COLO829 (cell line): ENCODE measurements around the gene SEPTIN12.

ENCODE experiments used
- DNase-seq: peaks from one replicate; pipeline ENCODE4 v3.0.0; 2012; ENCODE audit warnings: low spot score

SEPTIN12 gene

GRCh38 chr16:4783951-4784336 lies 4.2 kb downstream of the SEPTIN12 start:
- no peak for DNase-seq

- no peak for DNase-seq
Measured at GRCh38 chr16:4783251-4783950, 4.7 kb downstream of the SEPTIN12 start.

- DNase-seq = no peak
Measured at GRCh38 chr16:4780235-4780634, 7.9 kb downstream of the SEPTIN12 start.

GRCh38 chr16:4778050-4778392 lies 10.1 kb downstream of the SEPTIN12 start:
- no peak for DNase-seq

DNA sequence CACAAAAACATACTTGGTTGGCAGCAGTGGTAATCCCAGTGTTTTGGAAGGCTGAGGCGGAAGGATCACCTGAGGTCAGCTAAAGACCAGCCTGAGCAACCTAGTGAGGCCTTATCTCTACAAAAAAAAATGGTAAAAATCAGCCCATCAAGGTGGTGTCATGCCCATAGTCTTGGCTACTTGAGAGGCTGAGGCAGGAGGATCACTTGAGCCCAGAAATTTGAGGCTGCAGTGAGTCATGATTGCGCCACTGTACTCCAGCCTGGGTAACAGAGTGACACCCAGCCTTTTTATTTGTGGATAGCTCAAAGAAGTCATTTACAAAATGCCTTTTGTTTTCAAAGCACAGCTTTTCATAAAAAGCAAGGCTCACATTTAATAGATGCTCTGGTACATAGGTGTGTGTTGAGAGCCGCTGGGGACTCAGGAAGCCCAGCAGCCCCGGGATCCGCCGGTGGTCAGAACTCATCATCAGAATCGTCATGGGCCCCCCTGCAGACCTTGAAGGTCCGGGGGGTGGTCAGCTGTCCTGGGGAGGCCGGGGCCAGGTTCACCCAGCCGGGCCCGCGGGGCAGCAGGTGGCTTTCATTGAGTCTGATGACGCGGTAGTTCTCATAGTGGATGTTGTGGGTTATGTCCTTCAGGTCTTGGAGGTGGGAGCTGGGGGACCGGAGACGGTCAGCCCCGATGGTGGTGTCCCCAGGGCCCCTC lies 10.7 kb downstream of the SEPTIN12 start:
- no peak for DNase-seq

DNA sequence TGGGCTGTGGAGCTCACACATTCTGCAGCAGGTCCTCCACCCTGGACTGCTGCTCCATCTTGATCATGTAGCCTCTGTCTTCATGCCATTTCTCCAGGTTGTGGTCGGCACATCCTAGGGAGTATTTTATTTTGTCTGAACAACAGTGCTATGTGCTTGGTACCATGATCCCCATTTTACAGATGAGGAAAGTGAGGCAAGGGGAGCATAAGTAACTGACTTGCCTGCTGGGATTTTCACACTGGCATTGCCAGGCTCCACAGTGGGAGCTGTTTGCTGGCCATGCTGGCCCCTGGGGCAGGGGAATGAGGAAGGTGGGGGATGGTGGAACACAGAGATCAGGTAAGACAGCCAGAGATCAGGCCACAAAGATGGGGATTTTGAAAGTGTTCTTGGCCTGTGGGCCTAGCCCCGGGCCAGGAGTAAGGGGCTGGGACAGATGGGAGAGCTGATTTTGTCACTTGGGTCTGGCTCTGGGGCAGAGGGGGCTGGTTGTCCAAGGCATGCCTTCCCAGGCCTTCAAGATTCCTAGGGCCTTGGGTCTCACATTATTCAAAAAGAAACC lies 11.9 kb downstream of the SEPTIN12 start:
- DNase-seq = no peak

GRCh38 chr16:4775005-4775404 lies 13.1 kb downstream of the SEPTIN12 start:
- no peak for DNase-seq

- DNase-seq = no peak
Measured at GRCh38 chr16:4772351-4772750, 15.8 kb downstream of the SEPTIN12 start.

DNA sequence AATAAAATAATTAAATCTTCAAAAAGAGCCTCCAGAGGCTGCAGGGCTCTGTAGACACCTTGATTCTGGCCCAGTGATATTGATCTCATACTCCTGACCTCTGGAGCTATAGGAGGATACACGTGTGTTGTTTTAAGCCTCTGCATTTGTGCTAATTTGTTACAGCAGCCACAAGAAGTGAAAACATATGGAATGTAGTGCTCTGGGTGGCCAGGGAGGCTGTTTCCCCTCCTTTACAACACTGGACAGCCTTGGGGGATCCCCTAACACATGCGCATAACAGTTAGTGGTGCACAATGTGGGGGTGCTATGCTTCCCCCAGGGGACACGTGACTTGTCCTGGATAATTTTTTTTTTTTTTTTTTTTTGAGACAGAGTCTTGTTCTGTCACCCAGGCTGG lies 16.5 kb downstream of the SEPTIN12 start:
- no peak for DNase-seq

DNA sequence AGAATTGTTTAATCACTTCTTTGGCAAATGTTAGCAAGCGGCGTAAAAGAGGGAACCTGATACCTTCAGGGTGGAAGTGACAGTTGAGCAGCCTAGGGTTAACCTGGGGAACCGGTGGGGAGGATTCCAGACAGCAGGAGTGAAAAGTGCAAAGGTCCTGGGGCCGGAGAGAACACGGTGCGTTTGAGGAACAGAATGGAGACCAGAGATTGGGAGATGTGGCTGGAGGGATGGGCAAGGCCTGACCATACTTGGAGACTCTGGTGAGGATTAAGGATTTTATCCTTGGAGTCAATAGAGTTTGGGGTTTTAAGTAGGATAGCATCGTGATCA lies 18.9 kb downstream of the SEPTIN12 start:
- no peak for DNase-seq

DNA sequence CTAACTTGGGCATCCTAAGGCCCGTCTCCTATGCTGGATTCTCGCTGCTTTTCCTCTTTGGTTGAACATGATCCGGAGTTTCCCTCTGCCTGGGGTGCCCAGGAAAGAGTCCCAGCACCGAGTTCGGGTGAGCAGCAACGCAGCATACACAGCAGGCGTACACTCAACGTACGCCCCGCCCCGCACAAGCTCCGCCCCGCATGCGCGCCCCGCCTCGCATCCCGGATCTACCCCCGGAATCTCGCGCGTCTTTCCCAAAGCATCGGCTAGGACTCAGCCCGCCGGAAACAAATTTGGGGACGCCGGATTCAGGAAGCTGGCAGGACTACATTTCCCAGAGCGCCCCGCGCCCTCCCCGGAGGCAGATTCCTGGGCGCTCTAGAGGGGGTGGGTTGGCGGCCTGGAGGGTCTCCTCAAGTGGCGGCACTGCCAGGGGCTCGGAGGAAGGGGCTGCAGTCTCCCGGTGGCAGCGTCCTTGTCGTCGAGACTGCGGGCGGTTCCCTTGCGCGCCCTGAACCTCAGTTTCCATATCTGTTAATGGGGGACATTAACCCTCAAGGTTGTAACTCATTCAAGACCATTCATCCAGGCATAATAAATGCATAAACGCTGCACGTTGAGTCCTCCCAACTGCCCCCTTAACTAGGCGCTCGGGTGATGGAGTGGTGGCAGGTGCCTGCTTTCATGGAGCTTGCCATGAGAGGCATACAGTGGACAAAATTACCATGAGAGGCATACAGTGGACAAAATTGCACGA lies 19.4 kb downstream of the SEPTIN12 start:
- peak; percentile 98 for DNase-seq

- no peak for DNase-seq
Measured at GRCh38 chr16:4767872-4768548, 20.1 kb downstream of the SEPTIN12 start.

GRCh38 chr16:4766875-4767628 lies 21.1 kb downstream of the SEPTIN12 start, which contains the start of gene ZNF500:
TSS of gene ZNF500 (minus strand) at chr16:4767162. CDS start at chr16:4765978, 1,184 bp downstream.
- DNase-seq = peak; percentile 98

DNA sequence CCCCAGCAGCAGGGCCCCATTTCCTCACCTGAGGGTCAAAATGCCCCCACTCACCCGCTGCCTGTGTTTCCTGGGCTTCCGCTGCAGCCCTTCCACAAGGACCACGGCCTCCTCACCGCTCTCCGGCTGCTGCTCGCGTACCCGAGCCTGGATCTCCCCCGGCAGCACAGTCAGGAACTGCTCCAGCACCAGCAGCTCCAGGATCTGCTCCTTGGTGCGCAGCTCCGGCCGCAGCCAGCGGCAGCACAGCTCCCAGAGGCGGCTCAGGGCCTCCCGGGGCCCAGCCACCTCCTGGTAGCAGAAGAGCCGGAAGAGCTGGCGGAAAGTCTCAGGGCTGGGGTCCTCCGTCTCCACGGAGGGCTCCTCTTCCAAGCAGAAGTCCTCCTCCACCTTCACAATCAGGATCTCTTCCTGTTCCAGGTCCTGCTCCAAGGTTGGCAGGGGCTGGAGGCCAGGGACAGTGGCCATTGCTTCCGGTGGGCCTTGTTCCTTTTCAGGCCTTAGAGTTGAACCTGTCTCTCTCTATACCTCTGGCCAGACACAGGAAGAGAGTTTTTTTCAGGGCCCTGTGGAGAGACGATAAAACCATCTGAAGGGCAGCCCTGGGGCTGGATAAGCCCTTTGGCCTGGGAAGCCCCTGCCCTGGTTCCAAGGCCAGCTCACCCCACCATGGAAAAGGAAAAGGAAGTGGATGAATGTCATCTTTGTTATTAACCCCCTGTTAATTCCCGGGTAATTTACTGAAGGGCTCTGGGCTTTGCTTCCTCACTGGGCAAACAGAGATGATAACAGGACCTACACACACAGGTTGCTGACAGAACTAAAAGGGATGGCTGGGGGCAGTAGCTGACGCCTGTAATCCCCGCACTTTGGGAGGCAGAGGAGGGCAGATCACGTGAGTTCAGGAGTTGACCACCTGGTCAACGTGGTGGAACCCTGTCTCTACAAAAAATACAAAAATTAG lies 22.4 kb downstream of the SEPTIN12 start:
- DNase-seq = no peak

- DNase-seq = no peak
Measured at GRCh38 chr16:4763791-4764190, 24.4 kb downstream of the SEPTIN12 start.

- no peak for DNase-seq
Measured at GRCh38 chr16:4762205-4762604, 25.9 kb downstream of the SEPTIN12 start.

- no peak for DNase-seq
Measured at GRCh38 chr16:4760221-4760910, 27.8 kb downstream of the SEPTIN12 start.

GRCh38 chr16:4755687-4756086 lies 32.5 kb downstream of the SEPTIN12 start:
- no peak for DNase-seq

DNA sequence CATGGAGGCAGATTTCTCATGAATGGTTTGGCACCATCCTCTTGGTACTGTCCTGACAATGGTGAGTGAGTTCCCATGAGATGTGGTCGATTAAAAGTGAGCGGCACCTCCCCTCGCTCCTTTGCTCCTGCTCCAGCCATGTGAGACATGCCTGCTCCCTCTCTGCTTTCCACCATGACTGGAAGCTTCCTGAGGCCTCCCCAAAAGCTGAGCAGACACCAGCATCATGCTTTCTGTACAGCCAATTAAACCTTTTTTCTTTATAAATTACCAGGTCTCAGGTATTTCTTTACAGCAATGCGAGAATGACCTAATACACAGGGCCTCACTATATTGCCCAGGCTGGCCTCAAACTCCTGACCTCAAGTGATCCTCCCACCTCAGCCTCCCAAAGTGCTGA lies 33.3 kb downstream of the SEPTIN12 start:
- DNase-seq = no peak

GRCh38 chr16:4753227-4753626 lies 34.9 kb downstream of the SEPTIN12 start:
- no peak for DNase-seq
